HG03571 (cell line): Measurements from ENCODE around the gene EGFL7.
"Not testable (repeated sequence)": the region's sequence is repeated elsewhere in the genome, so short reads cannot be mapped to it uniquely, and the experiment has no call there.

Experiments
- ATAC-seq: cut with Tn5 transposase; IDR thresholded peaks from one replicate; pipeline ENCODE4 v1.9.1; 2021; ENCODE audit not compliant: unreplicated experiment

EGFL7 gene

GRCh38 chr9:136697146-136697820 lies 34.6 kb downstream of the EGFL7 start:
- no peak for ATAC-seq

GRCh38 chr9:136697821-136698526 lies 35.3 kb downstream of the EGFL7 start:
- no peak for ATAC-seq

DNA sequence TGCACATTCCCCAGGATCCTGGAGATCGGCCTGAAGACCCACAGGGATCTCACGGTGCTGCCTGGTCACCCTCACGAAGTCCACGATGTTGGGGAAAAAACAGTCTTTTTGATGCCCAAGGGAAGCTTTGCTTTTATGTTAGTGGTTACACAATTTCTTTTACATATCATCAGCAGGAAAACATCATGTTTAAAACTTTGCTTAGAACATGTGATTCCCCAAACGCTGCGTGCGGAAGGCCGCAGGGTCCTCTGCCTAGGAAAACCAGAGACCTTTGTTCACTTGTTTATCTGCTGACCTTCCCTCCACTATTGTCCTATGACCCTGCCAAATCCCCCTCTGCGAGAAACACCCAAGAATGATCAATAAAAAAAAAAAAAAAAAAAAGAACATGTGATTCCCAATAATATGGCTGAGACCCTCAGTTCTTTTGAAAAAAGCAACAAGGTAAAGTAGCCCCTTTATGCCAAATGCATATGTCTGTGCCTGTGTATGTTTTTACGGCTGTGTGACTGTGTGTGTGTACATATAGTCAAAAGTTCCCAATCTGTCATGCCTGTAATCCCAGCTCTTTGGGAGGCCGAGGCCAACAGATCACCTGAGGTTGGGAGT lies 36.0 kb downstream of the EGFL7 start:
- ATAC-seq: no peak

- no peak for ATAC-seq
These were observed 37.6 kb downstream of the EGFL7 start for GRCh38 chr9:136700304-136700703.

- peak; percentile 49 for ATAC-seq
These were observed 38.4 kb downstream of the EGFL7 start for GRCh38 chr9:136700959-136701667.

GRCh38 chr9:136701668-136702053 lies 38.9 kb downstream of the EGFL7 start:
- no peak for ATAC-seq

GRCh38 chr9:136703276-136703860 lies 40.7 kb downstream of the EGFL7 start:
- no peak for ATAC-seq

GRCh38 chr9:136704741-136705140 lies 42.0 kb downstream of the EGFL7 start:
- ATAC-seq: not testable (repeated sequence)

DNA sequence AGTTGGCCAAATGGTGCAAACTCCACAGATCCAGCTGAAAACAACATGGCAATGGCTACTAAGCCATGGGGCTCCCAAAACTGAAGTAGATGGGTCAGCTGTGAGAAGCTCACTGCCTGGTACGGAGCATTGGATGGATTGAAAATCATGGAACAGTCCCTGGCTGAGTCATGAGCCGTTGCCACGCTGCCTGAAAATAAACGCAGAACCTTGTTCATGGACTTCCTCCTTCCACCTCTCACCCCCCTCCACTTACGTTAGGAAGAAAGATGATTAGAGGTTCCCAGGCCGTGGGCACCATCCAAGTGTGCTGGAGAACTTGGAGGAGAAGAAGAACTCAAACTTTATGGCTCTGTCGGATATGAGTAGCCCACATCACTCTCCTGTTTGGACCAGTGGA lies 42.8 kb downstream of the EGFL7 start:
- no peak for ATAC-seq

GRCh38 chr9:136707011-136707410 lies 44.3 kb downstream of the EGFL7 start:
- no peak for ATAC-seq

GRCh38 chr9:136707849-136708517 lies 45.3 kb downstream of the EGFL7 start:
- ATAC-seq: no peak

GRCh38 chr9:136709454-136710109 lies 46.9 kb downstream of the EGFL7 start:
- no peak for ATAC-seq

GRCh38 chr9:136710543-136710942 lies 47.8 kb downstream of the EGFL7 start:
- no peak for ATAC-seq

DNA sequence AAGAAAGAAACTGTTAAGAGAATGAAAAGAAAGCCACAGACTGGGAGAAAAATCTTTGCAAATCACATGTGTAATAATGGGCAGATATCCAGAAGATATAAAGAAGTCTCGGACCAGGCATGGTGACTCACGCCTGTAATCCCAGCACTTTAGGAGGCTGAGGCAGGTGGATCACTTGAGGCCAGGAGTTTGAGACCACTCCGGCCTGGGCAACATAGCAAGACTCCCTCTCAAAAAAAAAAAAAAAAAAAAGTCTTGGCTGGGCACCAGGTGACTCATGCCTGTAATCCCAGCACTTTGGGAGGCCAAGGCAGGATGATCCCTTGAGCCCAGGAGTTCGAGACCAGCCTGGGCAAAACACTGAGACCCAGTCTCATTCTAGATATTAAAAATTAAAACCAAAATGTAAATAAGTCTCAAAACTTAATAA lies 48.5 kb downstream of the EGFL7 start:
- not testable (repeated sequence) for ATAC-seq

DNA sequence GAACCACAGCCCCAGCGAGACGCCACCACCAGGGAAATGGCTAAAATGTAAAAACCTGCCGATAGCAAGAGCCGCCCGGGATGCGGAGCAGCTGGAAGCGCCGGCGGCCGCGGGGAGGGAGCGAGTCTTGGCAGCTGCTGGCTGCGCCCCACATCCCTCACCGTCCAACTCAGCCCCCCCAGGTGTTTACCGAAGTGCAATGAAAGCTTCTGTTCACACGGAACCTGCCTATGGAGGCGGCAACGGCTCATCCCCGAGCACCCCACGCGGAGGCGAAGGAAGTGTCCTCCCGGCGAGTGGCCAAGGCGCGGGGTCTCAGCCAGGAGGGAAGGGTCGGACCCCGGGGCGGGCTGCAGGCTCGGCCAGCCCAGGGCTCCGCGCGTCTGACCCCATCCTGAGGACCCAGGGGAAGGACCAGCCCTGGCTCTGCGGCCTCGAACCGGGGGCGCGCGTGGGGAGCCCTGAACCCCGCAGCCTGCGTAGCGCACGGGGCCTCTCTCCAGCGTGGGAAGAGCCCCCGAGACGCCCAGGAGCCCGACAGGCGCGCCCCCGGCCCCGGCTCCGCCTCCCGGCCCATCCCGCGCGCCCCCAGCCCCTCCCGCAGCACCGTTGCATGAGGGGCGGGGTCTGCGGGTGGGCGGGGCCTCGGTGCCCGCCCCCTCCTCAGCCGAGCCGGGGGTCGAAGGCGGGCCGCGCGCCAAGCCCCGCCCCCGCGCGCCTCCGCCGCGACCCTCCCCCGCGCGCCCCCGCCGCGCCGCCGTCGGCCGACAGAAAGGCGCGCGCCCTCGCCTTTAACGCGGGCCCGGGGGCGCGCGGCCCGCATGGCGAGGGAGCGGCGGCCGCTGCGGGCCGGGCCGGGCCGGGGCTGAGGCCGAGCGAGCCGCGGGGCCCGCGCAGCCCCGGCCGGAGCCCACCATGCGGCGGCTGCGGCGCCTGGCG lies 49.3 kb downstream of the EGFL7 start, which contains the start of gene DIPK1B:
Gene DIPK1B (plus strand): TSS at position 822 of the 939 bp plus-strand sequence. CDS start 94 bp downstream, at position 916.
- no peak for ATAC-seq

DNA sequence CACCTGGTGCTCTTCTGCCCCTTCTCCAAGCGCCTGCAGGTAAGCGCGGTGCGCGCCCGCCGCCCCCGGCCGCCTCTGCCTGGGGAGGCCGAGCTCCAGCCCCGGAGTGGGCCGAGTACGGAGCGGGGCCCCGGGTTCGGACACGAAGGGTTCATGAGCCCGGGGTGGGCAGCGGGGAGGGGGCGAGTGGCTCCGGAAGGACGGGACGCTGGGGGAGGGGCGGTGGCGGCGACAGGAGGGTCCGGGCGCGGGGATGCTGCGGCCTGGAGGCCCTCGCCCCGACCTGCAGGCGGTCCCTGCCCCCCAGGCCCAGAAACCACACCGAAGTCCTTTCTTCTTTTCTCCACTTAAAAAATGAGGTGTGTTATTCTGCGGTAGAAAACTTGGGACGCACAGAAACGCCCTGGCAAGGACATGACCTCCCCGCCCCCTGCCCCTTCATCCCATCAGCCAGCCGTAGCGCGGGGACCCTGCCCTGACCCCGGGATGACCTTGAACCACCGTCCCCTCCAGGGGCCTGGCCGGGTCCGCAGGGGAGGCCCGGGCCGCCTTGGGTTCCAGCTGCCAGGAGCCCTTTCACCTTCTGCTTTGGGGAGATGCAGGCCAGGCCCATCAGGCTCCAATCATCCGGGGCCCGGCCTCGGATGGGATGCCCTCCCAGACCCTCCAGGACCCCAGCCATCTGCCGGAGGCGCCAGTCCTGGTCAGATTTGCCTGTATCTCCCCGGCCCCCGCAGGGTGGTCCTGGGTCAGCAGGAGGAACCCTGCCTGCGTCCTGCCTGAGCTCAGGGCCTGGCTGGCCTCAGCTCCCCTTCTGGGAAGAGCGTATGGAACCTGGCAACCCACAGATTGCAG lies 50.2 kb downstream of the EGFL7 start:
- ATAC-seq: no peak

DNA sequence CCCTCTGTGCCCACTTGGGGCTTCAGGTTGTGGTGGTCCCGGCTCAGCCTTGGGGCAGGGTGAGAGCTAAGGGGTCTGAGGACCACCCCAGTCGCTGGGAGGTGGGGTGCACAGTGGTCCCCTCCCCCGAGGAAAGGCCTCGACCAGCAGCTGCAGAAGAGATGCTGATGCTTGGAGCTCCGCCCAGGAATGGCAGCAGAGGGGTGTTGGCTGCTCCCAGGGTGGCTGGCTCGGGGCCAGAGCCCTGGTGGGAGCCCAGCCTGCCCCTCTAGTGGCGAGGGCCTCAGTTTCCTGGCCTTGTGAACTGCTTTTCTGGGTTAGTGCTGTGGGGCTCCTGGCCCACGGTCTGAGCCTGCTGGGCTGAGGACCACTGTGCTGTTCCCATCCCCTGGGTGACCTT lies 50.8 kb downstream of the EGFL7 start:
- ATAC-seq: no peak
